Measurements from ENCODE around the gene PANK3.
"Not testable (repeated sequence)": the region's sequence is repeated elsewhere in the genome, so short reads cannot be mapped to it uniquely, and the experiment has no call there.

PANK3 gene

DNA sequence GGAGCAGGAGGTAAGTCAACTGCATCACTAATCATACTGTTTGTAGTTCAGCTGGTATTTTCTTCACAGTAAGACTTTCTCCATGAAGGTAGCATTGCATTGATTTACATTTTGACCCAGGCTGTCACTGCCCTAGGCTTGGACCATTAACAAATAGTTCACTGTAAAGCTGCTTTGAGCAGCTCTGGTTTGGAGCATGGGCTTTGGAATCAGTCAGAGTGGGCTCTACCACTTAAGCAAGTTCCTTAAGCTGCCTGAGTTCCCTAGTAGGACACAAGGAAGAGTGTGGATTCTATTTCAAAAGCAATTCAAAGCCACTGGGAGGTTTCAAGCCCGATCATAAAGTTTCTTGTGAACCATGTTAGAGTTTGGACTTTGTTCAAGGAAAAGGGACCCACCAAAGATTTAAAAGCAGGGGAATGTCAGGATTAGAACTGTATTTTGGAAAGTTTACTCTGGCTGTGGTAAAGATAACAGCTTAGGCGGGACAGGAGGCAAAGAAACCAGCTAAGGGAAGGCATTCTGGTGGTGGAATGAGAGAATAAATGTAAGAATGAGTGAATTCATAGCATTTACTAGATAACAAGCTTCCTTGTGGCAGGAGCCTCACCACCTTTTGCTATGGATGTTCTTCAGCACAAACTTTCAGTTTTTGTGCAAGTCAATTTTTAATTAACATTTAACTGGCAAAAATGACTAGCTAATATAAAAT, 12.3 kb upstream of the PANK3 start:
- DNase-seq, result no peak

DNA sequence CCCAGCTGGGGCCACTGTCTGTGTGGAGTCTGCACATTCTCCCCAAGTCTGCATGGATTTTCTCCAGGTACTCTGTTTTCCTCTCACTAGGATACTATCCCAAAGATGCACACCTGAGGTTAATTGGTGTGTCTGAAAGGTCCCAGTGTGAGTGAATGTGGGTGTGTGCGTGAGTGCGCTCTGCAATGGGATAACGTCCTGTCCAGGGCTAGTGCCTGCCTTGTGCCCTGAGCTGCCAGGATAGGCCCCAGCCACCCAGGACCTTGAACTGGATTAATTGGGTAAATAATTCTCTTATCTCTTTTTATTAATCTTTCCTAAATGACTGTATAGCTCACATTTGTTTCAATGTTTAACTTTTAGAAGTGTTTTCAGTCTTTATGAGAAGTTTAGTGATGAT, 11.5 kb upstream of the PANK3 start:
- no peak for DNase-seq

DNA sequence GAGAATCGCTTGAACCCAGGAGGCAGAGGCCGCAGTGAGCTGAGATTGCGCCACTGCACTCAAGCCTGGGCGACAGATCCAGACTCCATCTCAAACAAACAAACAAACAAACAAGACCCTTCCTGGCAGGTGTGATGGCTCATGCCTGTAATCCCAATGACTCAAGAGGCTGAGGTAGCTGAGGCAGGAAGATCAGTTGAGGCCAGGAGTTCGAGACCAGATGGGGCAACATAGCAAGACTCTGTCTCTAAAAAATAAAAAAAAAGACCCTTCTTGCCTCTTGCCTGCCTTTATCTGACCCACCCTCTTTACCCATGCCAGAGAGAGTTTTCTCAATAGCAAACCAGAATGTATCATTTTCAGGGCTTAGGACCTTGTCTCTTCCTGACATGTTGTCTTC, 8.8 kb upstream of the PANK3 start:
- DNase-seq, result no peak

DNA sequence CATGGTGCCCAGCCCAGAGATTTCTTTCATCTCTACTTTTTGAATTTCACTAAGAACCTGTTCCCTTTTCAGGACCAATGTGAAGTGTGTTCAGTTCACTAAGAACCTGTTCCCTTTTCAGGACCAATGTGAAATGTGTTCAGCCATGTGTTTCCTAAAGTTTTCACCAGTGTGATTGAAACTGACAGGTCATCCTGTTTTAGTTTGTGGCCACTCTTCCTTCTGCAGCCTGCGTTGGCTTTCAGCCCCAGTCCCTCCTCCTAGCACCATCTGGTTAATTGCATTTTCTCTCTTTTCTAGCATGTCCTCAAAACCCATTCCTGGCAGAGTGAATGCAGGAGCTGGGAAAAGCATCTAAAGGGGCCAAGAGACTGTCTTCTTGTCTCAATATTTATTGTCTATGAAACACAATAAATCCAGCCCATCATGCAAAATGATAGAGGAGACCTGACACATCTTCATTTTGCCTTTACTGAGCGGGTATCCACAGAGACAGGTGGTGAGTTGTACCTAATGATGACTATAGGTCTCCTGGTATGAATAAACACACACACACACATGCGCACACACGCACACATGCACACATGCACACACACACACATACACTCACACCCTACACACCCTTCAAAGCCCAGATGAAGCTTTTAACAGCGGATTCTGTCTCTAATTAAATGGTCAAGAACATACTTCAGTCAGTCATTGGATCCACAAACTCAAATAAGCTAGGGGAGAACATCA, 6.1 kb upstream of the PANK3 start:
- no peak for DNase-seq

DNA sequence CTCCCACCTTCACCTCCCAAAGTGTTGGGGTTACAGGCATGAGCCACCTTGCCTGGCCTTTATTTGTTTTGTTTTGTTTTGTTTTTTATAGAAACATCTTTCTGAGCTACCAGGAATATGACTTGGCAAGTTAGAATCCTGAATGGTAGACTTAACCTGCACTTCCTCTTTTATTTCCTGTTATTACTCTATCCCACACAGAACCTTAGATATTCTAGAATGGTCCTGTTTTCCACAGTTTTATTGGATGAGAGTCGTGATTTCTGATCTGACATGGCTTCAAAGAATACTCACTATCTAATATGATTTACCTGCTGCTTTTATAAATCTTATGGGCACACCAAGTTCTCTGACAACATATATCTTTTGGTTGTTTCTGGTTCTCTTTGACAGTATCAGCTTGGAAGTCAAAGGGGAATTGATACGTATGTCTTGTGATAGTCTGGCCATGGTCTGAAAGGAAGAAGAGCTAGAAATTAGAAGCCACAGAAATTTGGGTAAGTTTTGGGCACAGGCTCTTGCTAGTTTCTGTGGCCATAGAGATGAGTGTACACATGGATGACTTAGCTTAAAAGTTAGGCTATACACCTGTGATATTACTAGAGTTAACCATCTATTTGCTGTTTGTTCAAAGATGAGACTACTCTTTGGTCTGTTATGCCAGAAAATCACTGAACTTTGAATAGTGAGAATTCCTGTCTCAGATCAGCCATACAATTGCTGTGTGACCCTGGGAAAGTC, 4.7 kb upstream of the PANK3 start:
- DNase-seq, result no peak

DNA sequence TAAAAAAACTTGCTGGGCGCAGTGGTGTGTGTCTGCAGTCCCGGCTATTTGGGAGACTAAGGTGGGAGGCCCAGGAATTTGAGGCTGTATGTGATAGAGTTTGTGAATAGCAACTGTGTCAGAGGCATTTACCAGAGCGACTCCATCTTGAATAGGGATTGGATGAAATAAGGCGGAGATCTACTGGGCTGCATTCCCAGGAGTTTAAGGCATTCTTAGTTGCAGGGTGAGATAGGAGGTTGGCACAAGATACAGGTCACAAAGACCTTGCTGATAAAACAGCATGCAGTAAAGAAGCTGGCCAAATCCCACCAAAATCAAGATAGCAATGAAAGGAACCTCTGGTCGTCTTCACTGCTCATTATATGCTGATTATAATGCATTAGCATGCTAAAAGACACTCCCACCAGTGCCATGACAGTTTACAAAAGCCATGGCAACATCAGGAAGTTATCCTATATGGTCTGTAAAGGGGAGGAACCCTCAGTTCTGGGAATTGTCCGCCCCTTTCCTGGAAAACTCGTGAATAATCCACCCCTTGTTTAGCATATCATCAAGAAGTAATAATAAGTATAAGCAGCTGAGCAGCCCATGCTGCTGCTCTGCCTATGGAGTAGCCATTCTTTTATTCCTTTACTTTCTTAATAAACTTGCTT, 1.8 kb upstream of the PANK3 start:
- not testable (repeated sequence) for DNase-seq

DNA sequence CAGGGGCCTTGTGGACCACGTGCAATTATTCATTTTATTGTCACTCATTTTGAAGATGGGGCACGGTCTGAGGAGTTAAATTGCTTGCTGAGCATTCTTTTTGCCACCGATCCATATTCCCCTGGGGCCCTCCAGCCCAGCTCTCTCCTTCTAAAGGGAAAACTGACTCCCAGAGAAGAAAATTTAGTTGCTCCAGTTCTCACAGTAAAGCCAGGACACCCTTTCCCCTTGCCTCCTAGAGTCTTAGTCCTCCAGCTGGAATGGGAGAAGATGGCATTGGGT, 1.0 kb upstream of the PANK3 start:
- no peak for DNase-seq

DNA sequence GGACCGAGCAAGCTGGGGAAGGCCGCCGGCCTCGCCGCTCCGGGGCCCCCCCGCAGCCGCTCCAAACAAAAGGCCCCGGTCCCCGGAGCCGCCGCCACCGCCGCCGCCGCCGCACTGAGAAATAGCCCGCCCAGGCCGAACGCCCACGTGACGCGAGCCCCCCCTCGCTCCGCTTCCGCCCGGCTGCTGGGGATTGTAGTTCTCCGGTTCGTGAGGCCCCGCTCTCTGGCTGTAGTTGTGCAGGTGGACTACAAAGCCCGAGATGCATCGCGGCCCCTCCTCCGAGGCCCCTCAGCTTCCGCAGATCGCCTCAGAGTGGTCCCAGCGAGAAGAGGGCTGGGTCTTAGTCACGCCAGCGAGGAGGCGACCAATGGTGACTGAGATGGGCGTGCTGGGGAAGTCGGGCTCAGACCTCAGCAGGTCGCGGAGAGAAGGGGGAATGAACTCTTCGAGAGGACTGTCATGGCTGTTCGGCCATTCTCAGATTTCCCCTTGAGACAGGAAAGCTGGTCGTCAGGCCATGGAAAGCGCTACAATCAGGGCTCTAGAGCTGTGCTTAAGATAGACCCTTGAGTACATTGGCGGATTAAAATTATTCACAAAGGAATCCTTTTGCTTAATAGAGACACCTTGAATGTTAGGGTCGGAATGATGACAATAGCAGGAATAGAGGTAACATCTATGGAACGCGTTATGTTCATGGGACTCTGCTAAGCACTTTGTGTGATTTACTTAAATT, 489 bp upstream of the PANK3 start:
- peak; percentile 94 for DNase-seq

DNA sequence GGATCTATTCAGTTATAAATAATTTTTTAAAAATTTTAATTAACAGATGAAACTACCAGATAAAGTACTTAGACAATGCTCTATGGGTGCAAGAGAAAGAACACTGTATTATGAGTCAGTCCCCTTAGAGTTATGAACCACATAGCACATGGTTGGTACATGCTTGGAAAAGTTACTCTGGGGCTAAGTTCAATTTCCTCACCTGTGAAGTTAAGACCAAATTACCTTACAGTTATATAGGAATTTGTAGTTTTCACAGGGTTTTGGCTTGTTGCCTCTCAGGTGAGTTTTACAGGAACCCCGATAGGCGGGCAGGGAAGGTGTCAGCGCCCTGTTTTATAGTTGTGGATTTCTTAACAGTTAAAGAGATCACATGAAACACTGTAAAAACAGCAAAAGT, 1.2 kb downstream of the PANK3 start:
- DNase-seq, result no peak

DNA sequence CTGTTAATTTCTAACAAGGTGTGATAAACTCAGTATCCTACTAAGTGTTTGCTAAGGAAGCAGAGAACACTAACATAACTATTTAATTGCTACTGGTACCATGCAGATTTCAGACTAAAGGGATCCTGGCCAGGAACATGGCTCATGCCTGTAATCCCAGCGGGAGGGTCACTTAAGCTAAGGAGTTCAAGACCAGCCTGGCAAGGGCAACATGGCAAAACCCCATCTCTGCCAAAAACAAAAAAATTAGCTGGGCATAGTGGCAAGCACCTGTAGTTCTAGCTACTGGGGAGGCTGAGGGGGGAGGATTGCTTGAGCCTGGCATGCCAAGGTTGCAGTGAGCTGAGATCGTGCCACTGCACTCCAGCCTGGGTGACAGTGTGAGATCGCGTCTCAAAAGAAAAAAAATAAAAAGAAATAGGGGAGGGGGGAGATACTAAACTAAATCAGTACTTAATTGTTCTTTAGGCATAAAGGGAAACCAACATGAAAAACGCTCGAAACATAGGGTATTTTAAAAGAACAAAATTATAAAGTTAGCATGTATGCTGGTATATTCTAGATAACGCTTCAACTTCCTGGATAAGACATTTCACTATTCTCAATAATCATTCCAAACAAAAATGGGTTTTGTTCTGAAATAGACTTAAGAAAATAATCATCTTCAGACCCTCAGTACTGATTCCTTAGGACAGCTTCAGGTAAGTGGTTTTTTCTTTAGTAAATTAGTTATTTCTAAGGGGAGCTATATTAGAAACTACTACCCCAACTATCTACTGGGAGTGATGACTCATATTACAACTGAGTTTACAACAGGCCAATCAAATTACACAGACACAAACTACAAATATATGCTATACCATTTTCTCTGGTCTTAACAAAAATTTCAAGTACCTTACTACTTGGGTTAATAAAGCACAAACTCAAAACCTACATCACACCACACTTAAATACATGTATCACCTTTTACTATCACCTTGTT, 3.5 kb downstream of the PANK3 start:
- no peak for DNase-seq

DNA sequence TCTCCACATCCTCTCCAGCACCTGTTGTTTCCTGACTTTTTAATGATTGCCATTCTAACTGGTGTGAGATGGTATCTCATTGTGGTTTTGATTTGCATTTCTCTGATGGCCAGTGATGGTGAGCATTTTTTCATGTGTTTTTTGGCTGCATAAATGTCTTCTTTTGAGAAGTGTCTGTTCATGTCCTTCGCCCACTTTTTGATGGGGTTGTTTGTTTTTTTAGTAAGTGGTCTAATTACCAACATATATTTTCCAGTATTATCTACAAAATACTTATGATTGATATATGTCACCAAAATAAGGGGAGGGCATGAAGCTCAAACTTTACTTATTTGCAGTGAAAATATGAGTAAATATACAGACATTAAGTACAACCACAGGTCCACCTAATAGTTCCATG, 5.0 kb downstream of the PANK3 start:
- not testable (repeated sequence) for DNase-seq

DNA sequence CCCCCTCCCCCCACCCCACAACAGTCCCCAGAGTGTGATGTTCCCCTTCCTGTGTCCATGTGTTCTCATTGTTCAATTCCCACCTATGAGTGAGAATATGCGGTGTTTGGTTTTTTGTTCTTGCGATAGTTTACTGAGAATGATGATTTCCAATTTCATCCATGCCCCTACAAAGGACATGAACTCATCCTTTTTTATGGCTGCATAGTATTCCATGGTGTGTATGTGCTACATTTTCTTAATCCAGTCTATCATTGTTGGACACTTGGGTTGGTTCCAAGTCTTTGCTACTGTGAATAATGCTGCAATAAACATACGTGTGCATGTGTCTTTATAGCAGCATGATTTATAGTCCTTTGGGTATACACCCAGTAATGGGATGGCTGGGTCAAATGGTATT, 5.5 kb downstream of the PANK3 start:
- not testable (repeated sequence) for DNase-seq

DNA sequence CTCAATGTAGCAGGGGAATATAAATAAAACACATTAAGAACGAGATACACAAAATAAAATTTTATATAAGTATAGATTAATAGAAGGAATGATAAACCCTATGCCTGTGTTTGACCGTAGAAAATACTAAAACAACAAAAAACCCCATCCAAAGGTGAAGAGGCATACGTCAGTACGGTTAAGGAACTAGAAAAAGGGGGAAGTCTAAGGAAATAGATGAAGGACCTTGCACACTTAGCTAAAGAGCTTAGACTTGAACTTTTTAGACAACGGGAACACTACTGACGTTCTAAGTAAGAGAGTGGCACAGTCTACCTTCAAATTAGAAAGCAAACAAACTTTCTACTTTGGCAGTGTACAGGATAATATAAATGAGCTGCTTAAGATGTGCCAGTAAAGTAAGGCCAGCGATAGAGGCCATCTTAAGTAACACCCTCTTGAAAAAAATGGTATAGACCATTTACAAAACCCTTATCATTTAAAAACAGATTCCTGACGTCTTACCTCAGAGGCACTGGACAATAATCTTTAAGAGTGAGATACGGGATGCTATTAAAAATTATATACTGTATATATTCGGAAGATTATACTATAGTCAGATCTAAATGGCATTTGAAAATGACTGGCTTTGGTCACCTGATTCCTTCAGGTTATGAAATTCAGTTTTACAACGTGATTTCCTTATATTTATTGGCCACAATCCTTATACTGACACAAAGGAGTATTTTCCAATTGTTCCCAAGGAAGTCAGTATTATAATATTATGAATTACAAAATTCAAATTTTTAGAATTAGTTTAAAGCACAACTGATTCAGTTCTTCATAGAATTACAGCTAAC, 8.5 kb downstream of the PANK3 start:
- no peak for DNase-seq

DNA sequence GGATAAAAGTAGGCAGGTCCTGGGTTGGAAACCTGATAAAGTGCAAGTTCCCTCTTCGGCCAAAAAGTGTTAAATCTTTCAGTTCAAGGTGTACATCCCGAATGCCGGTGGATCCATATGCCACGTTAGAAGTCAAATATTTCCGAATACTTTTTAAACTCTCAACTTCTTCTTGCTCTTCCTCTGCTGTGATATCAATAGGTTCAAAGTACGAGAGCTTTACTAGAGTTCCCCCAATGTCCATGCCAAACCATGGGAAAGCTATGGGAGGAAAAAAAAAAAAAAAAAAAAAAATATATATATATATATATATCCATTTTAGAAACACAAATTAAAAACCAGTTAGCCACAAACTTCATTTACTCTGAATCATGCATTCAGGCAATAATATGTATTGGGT, 10.4 kb downstream of the PANK3 start:
- DNase-seq, result no peak

DNA sequence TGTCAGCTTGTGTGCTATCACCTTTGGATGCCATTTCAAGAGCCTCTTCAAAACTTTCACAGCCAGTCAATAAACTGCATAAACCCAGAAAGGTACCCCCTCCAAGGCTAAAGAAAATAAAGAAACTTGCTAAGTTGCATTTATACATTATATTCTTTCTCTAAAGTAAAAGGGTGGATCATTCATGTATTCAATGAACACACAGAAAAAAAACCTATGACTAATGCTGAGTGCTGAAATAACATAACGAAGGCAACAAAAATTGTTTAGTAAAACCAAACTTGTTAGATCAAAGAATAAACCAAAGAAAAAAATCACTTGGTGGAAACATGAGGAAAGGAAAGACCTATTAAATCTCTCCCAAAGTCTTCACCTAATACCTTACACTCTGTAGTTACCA, 15.2 kb downstream of the PANK3 start:
- no peak for DNase-seq

DNA sequence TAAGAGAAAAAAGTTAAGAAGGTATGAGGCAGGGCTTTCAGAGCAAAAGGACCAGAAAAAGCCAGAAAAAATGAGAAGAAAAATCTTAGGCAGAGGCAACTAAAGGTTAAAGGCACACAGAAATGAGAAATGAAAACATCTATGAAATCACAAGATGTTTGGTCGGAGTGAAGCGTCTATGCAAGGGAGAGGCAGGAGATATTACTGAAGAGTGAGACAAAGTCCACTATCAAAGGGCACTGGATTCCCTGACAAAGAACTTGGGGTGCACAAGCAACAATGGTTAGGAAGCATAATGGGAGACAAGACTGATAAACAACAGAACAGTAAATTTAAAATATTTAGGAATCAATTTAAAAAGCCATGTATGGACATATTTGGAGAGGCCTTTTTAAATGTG, 16.9 kb downstream of the PANK3 start:
- no peak for DNase-seq

DNA sequence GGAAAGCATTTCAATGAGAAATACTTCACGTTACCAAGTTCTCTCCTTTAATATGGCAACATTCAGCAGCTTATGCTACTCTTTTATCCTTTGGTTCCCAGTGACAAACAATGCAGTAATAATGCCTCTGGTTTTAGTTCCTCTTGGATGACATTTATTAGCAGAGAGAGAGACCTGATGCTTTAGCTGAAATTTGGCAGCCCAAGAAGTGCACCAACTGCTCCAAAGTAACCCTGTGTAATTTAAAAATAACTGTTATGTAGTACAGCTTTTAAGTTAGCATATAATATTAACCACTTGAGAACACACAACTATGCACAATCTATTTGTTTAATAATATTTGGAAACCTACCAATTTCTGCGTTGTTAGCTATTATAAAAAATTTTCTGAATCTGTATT, 21.8 kb downstream of the PANK3 start:
- no peak for DNase-seq

DNA sequence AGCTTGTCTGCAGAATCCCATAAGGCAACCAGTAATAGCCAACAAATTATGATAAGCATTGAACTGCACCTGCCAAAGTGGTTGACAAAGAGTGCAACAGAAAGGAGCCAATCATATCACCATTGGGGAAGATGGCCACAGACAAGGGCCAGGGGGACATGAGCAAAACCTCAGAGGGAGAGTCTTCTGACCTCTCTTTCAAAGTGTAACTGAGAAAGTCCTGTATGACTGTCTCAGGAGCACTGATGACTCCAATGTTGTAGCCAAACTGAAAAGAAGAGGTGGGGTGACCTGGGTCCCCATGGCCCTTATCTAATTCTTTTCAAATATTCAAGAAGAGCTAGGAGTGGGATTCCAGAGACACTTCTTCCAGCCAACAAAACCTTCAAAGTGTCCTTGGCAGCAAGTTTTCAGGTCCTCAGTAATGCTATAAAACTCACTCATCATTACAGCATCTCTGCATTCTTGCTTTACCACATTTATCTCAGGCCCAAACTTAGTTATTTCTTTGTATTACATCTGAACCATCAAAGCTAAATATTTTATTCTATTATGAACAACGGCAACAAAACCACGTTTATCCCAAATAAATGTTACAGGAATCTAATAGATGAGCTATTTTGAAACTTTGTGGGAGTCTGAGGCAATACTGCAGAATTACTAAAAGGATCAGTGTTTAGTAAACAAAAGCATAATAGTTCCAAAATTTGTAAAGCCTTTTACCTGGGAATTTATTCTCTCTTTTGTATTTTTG, 25.6 kb downstream of the PANK3 start:
- DNase-seq, result no peak

DNA sequence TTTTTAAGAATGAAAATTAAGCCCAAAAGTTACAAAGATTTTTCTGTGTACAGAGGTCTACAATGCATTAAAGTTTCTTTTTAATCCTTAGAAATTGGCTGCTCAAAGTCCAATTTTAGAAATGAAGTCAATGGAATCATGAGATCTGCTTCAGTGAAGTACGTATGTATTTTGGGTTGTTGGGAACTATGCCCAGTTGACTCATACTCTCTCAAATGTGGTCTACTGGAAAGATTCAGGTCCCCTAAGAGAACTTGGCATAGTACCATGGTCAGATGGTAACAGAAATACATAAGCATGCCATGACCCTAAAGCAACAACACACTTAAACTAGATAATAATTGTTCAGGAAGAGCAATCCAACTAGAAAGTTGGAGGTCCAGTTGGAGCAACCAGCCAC, 27.0 kb downstream of the PANK3 start:
- no peak for DNase-seq

DNA sequence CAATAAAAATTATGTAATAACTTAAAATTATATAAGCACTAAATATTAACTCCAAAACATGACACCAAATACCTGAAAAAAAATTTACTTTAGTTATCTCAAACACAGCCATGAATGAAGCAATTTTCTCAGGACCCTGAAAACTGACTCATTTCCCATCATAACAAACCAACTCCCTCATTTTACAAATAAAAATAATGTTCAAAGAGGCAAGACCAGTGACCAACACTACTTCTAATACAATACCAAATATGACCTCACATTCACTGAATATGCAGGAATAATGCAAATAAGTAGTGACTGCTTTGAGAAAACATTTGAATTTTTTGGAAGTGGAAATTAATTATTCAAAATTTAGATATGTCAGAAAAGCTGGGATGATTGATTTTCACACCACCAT, 28.5 kb downstream of the PANK3 start:
- DNase-seq, result no peak
